HG02870 (cell line): Measurements from ENCODE around the gene APLN.

ENCODE experiments used
- ATAC-seq: cut with Tn5 transposase; IDR thresholded peaks from one replicate; pipeline ENCODE4 v1.9.1; 2021; ENCODE audit warnings: mild to moderate bottlenecking, moderate library complexity; ENCODE audit not compliant: unreplicated experiment

The APLN gene

DNA sequence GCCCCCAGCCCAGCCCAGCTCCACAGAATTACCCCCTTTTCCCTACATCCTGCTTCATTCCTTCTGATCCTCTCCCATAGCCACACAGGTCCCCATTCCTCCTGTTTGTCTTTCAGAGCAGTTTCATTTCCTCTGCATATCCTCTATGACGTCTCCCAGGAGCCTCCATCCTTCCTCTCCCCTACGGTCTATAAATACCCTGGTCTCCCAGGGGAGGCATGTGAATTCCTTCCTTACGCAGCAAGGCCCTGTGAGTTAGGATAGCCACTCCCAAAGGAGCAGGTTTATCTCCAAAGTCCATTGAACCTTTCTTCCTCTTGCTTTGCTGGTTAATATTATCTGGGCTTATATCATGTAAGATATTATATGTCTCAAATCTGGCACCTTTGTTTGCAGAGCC, 8.4 kb upstream of the APLN start:
- no peak for ATAC-seq

DNA sequence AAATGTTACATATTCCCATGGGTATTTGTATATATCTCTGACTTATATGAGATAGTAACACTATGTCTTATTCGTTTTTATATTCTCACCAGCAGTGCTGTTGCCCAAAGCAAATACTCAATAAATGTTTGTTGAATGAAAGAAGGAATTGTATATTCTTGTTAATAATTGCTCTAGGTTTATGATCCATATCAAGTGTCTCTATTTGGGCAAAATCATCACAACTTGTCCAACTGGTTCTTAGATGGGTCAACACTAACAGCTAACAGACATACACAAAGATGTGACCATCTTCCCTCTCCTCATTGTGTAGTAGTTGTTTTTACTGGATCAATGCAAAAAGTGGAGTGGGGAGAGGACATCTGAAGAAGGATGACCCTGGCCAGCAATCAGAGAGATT, 6.6 kb upstream of the APLN start:
- ATAC-seq: no peak

DNA sequence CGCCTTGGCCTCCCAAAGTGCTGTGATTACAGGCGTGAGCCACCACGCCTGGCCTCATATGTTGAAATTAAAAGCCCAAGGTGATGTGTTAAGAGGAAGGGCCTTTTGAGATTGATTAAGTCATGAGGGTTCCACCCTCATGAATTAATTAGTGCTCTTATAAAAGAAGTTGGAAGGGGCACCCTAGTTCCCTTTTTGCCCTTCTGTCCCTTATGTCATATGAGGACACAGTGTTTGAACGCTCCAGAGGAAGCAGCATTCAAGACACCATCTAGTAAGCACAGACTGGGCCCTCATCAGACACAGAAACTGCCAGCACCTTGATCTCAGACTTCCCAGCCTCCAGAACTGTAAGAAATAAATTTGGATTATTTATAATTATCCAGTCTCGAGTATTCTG, 5.1 kb upstream of the APLN start:
- no peak for ATAC-seq

- no peak for ATAC-seq
Observed at GRCh38 chrX:129659141-129659540, 4.4 kb upstream of the APLN start.

- no peak for ATAC-seq
Observed at GRCh38 chrX:129658429-129658828, 3.7 kb upstream of the APLN start.

- no peak for ATAC-seq
Observed at GRCh38 chrX:129655547-129656249, 942 bp upstream of the APLN start.

- peak; percentile 48 for ATAC-seq
Observed at GRCh38 chrX:129653971-129654651, 645 bp downstream of the APLN start.

DNA sequence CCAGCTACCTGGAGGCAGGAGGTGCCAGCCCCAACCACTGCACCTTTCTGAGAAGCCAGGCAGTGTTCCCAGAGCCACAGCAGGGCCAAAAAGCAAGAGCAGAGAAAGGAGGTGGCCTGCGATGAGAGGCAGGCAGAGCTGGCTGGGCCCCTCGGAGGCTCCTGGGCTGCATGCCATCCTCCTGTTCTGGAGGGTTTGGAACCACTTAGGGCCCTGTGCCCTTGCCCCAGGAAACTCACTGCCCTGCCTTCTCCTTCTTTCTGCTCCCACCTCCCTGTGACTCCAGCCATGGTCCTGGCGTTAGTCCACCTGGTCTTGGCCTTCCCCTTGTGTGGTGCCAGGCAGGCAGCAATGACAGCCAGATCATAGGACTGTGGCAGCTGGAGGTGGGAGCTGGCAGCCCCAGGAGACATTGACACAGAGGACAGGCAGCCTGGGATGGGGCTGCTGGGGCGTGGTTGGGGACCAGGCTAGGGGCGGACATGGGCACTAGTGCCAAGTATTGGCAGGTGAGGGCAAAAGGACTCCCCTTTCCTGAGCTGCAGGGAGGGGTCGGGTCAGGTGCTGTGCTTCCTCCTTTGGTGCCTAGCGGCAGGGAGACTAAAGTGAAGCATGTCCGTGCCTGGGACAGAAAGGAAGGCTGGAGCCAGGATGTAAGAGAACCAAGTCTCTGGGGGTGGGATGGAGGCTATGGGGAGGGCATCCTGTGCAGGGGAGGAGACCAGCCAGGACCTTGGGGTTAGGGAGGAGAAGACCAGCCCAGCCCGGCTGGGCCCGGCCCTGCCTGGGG, 1.4 kb downstream of the APLN start:
- no peak for ATAC-seq

DNA sequence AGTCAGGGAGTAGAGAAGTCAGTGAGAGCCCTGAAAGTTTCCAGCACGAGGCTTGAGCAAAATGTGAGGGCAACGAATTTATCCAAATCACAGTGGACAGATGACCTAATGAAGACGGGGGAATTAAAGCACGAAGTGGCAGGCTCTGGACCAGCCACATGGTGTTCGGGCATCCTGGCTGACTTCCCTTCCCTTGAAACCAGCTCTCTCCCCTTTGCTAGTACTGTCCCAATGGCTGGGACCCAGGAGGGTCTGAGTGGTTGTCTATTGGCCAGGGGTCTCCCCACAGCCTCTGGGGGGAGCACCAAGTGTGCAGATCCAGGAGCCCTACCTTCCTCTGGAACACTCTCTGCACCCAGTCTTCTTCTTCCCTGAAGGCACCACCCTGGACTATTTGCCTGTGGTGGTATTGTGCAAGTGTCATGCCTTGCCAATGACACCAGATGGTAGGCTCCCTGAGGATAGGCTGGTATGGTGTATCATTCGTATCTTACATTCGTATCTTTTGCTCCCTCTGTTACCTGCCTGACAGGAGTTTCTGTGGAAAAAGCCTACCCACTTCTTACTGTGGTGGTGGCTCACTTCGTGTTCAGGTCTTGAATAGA, 2.1 kb downstream of the APLN start:
- ATAC-seq: no peak

GRCh38 chrX:129651756-129652564, 2.8 kb downstream of the APLN start:
- no peak for ATAC-seq

DNA sequence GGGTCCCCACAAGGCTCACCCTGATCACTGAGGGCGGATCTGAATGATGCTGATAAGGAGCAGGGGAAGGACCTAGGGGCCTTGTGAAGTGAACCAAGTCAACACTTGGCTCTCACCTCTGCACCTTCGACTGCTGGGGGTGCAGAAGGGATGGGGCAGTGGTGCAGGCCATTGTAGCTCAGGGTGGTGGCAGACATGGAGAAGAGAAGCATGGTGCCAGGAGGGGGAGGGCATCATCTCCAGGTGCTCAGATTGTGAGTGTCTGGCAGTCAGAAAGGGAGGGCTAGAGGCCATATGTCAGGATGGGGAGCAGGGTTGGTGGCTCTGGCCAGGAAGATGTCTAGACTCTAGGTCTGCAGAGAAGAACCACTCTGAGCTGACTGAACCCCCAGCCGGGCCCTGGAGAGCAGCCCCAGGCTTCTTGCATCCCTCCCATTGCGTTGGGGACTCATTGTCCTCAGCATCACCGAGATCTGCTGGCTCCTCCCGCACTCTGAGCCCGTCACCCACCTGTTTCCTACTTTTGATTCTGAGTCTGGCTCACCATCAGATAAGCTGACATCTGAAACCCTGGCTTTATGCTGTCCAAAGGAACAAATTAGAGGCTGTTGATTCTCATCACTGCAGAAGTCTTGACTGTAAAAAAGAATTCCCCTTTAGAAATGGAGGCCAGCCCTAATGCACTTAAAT, 3.8 kb downstream of the APLN start:
- ATAC-seq: no peak

GRCh38 chrX:129650183-129650689, 4.5 kb downstream of the APLN start:
- no peak for ATAC-seq

GRCh38 chrX:129649268-129650182, 5.2 kb downstream of the APLN start:
- no peak for ATAC-seq

- ATAC-seq: no peak
Observed at GRCh38 chrX:129648514-129649267, 6.1 kb downstream of the APLN start.

DNA sequence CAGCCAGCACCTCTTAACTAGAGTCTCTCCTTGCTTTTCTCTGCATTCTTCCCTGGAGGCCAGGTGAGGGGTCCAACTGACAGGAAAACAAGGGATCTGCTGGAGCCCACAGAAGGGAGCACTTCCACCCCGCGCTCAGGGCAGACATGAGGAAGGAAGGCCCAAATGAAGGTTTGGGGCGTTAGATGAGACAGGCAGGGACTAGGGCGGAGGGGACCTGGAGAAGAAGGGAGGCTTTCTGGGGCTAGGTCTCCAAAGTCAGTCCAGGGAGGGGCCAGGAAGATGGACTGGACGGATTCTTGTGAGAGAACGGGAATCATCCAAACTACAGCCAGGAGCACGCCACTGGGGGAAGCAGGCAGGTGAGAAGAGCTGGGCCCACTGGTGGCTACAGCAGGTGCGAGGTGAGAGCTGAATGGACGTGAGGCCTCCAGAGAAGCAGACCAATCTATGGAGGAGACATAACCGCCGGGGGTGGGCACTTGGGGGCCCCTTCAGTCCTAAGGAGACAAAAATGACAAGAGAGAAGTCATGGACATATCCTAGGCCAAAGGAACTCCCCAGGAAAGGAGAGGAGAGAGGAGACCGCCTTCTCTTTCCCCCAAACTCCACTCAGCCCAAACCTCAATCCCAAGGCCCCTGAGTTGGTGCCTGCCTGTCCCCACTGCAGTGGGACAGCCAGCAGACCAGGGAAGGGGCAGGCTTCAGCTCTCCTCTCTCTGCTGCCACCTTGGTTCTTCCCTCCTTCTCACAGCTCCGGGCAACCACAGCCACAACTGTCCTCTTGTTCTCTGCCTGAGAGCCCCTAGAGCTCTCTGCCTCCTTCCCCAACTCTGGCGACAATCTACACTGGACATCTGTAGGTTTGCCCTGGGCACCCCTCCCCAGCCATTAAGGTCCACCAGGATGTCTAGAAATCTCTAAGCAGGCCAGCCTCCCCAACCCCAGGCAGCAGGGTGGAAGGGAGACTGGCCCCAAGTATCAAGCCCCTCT, 7.0 kb downstream of the APLN start:
- ATAC-seq: no peak

GRCh38 chrX:129646566-129647417, 8.0 kb downstream of the APLN start:
- no peak for ATAC-seq
